ENCODE data around the gene PAPLN. TPM values are rescaled to one million over a fixed set of nuclear protein-coding genes. Genes with fewer than 3 reads are reported as not detected.

The PAPLN gene
- total RNA-seq, 1 experiment from 2014 or later = 0.75 TPM

DNA sequence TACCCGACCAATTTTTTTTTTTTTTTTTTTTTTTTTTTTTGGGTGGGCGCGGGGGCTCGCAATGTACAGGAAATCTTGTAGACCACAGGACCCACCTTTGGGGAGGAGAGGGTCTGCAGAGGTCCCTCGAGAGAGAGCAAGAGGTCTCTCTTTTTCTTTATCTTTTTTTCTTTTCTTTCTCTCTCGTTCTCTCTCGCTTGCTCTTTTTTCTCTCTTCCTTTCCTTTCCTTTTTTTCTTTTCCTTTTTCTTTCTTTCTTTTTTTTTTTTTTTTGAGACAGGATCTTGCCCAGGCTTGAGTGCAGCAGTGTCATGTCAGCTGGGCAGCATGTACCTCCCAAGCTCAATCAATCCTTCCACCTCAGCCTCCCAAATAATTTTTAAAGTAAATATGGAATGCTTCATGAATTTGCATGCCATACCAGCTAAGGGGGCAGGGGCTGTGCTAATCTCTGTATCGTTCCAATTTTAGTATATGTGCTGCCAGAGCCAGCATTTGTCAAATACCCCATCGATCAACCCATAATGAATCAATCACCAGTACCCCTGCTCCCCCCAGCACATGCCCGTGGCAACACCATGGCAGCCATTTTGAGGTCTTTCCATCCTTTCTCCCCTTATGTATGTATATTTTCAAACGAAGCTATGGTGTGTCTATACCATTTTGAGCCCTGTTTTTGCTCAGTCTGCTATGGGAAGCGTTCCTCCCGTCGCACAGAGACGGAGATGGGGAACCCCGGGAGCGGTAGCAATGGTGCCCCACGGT is 9.3 kb downstream of the PAPLN start:
- CTCF ChIA-PET = no interaction called here
- H3K9me3 ChIP-seq (ENCODE audit: low read depth, low read length, poor library complexity, severe bottlenecking) = no peaks in the 10 kb centered on the region
- DNase-seq (ENCODE audit: low spot score) = no peak
- no peak for TF ChIP-seq CTCF (conservative IDR thresholded peaks at IDR 0.05; ENCODE audit: low read depth, low read length)
- no peak for TF ChIP-seq EZH2 (IDR thresholded peaks at IDR 0.05; ENCODE audit: borderline replicate concordance, low read depth, low read length, poor library complexity, severe bottlenecking)
- intact Hi-C loops (cut with micrococcal nuclease; ENCODE audit: unreplicated experiment) = no loop called here
- H3K4me3 ChIP-seq (ENCODE audit: low read depth, low read length, poor library complexity, severe bottlenecking) = peak overlapping the region; percentile 50
- no peaks in the 10 kb centered on the region for H3K27me3 ChIP-seq (replicated peaks; ENCODE audit: insufficient read depth, low read depth, low read length, poor library complexity)
- H3K4me1 ChIP-seq (ENCODE audit: insufficient read depth, low read length, poor library complexity, severe bottlenecking) = no peaks in the 10 kb centered on the region
- POLR2A ChIA-PET (ENCODE audit: low non-redundant PET) = no interaction called here
- no peak overlapping the region for H3K27ac ChIP-seq (ENCODE audit: low read depth, low read length, poor library complexity, severe bottlenecking)
- no TSS peak for BruUV-seq (replicated peaks)
- H3K36me3 ChIP-seq (ENCODE audit: insufficient read depth, low read length, poor library complexity, severe bottlenecking) = no peaks in the 10 kb centered on the region

GRCh38 chr14:73248108-73248868 is 11.0 kb downstream of the PAPLN start:
- BruUV-seq (replicated peaks) = no TSS peak
- TF ChIP-seq EZH2 (IDR thresholded peaks at IDR 0.05; ENCODE audit: borderline replicate concordance, low read depth, low read length, poor library complexity, severe bottlenecking) (no peak), CTCF (conservative IDR thresholded peaks at IDR 0.05; ENCODE audit: low read depth, low read length) (no peak)
- no peaks in the 10 kb centered on the region for H3K36me3 ChIP-seq (ENCODE audit: insufficient read depth, low read length, poor library complexity, severe bottlenecking)
- DNase-seq (ENCODE audit: low spot score) = no peak
- H3K27ac ChIP-seq (ENCODE audit: low read depth, low read length, poor library complexity, severe bottlenecking) = no peak overlapping the region
- H3K4me3 ChIP-seq (ENCODE audit: low read depth, low read length, poor library complexity, severe bottlenecking) = no peak overlapping the region
- intact Hi-C loops (cut with micrococcal nuclease; ENCODE audit: unreplicated experiment) = no loop called here
- ChIA-PET CTCF (interaction anchor here (0.6 kb wide), 1 partner anchor 16 kb away, joined by 4 read pairs; no protein-coding TSS in a partner anchor), POLR2A (ENCODE audit: low non-redundant PET) (no interaction called here)
- H3K4me1 ChIP-seq (ENCODE audit: insufficient read depth, low read length, poor library complexity, severe bottlenecking) = no peaks in the 10 kb centered on the region
- no peaks in the 10 kb centered on the region for H3K27me3 ChIP-seq (replicated peaks; ENCODE audit: insufficient read depth, low read depth, low read length, poor library complexity)
- H3K9me3 ChIP-seq (ENCODE audit: low read depth, low read length, poor library complexity, severe bottlenecking) = no peaks in the 10 kb centered on the region

DNA sequence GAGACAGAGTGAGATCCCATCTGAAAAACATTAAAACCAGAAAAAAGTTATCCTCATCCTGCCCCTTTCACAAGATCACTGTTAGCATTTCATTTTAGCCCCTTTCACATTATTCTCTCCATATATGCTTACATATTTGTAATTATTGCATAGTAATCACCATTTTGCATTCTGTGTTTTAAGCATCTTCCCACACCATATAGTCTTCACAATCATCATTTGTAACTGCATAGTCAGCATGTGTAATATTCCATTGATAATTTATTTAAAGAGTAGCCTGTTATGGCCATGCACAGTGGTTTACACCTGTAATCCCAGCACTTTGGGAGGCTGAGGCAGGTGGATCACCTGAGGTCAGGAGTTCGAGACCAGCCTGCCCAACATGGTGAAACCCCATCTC is 11.8 kb downstream of the PAPLN start:
- ChIA-PET POLR2A (ENCODE audit: low non-redundant PET) (no interaction called here), CTCF (no interaction called here)
- Histone ChIP-seq H3K36me3 (ENCODE audit: insufficient read depth, low read length, poor library complexity, severe bottlenecking) (no peaks in the 10 kb centered on the region), H3K4me1 (ENCODE audit: insufficient read depth, low read length, poor library complexity, severe bottlenecking) (no peaks in the 10 kb centered on the region), H3K27ac (ENCODE audit: low read depth, low read length, poor library complexity, severe bottlenecking) (no peak overlapping the region), H3K27me3 (replicated peaks; ENCODE audit: insufficient read depth, low read depth, low read length, poor library complexity) (no peaks in the 10 kb centered on the region), H3K9me3 (ENCODE audit: low read depth, low read length, poor library complexity, severe bottlenecking) (no peaks in the 10 kb centered on the region), H3K4me3 (ENCODE audit: low read depth, low read length, poor library complexity, severe bottlenecking) (no peak overlapping the region)
- TF ChIP-seq EZH2 (IDR thresholded peaks at IDR 0.05; ENCODE audit: borderline replicate concordance, low read depth, low read length, poor library complexity, severe bottlenecking) (no peak), CTCF (conservative IDR thresholded peaks at IDR 0.05; ENCODE audit: low read depth, low read length) (no peak)
- DNase-seq (ENCODE audit: low spot score) = no peak
- intact Hi-C loops (cut with micrococcal nuclease; ENCODE audit: unreplicated experiment) = no loop called here
- BruUV-seq (replicated peaks) = no TSS peak
